HG03378 (cell line): ENCODE data around the gene PRKCH.

Experiments
- ATAC-seq: cut with Tn5 transposase; IDR thresholded peaks from one replicate; pipeline ENCODE4 v1.9.1; 2021; ENCODE audit warnings: mild to moderate bottlenecking, moderate library complexity; ENCODE audit not compliant: unreplicated experiment

PRKCH gene

DNA sequence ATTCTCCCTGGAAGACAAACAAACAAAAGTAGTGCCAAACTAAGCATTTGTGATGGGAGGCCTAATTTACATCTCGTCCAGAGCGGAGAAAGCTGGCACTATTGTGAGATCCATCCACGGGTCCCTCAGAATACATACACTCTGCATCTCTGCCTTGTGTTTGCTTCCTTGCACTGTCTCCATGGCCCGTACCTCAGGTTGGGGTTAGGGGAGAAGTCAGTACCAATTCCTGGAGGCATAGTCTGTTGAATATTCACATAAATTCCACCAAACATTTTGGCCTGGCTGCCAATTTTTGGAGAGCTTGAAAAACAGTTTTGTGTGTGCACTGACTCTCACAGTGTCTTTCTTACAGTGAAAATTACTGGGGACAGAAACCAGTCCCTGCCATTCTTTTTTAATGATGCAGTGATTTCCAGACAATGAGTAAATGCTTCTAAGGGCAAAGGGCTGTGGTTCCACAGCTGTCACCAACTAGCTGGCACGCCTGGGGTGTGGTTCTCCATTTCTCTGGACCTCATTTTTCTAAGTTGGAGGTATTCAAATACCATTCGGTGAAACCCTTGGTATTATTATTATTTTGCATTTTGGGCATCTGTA is 254.3 kb downstream of the PRKCH start:
- no peak for ATAC-seq

DNA sequence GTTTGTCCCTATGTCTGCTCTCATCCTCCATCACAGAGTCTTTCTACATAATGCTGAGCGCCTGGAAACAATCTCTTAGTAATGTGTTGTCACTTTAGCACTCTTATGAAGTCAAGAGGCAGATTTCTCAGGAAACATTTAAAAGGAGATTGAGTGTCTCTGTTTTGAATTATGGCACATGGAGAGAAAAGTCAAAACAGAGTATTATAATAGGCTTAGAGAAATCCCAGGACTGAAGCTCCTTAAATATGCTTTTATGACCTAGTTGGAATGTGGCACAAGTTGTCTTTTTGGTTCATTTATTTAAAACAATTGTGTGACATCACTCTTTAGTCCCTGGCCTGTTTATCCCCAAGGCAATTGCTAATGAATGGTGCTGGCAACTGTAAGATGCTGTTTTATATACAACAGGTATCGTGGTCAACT is 256.1 kb downstream of the PRKCH start:
- ATAC-seq, result no peak

DNA sequence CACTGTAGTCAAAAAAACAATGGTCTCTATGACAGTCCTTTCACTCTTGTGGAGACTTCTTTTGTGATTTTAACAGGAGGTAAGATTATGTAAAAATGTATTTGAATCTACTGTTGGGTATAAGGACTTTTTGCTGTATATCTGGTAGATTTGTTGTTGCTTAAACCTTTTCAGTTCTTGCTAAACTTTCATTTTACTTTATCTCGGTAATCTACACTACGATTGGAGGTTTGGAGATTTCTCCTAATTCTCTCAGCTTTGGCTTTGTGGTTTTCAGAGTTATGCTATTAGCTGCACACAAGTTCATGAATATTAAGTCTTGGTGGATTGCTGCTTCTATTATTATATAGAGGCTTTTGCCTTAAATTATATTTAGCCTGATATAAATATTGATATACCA is 257.4 kb downstream of the PRKCH start:
- no peak for ATAC-seq

DNA sequence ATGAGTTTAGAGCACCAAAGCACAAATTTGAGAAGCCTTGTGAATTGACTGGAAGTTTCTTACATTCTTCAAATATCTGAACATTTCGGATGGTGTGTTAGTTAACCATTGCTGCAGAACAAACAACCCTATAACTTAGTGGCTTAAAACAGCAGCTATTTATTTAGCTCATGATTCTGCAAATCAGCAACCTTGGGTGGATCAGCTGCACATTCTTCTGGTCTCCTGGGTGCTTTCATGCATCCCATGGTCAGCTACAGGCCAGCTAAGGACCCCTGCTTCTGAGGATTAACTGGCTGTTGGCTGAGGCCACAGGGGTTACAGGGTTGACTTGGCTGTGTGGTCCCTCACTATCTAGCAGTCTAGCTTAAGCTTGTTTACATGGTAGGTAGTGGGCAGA is 260.0 kb downstream of the PRKCH start:
- ATAC-seq, result no peak

DNA sequence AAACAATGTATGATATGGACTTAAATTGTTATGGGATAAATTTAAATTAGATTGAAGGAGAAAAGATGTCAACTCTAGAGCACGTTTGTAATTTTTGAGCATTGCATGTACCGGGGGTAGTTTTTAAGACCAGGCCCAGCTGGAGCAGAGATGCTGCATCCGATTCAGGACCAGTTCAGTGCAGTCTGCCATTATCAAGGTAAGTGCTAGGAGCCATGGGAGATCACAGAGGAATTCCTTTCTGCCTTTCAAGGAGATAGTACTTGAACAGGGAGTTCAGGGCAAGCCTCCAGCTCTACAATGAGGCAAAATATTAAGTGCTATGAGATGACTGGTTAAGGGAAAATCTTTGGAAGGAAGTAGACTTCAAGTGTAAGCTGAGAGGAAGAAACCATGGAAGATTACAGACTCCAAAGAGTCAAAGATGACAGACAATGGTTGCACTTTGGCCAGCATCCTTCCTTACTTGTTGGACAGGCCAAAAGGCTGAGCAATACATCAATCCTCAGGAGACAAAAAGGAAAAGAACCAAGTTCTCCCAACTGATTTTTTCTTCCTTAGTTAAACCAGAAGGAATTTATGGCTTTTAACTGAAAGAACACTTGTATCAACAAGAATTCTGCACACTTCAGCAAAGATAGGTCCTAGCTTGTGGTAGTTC is 260.7 kb downstream of the PRKCH start:
- no peak for ATAC-seq

DNA sequence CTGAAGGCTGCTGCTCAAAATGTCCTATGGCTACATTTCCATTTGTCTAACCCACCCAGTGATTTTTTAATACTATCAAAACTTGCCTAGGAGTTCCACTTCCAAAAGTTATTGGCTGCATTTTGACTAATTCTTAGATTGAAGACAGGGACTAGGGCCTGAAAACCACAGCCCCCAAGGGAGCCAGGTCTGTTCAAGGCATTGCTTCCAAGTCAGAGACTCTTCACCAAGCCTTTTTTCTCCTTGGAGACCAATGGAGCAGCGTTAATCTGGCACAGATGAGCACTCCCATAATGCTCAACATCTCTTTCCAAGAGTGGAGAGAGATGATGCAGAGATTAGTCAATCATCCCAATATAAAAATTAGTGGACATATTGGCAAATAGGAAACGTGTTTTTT is 261.4 kb downstream of the PRKCH start:
- ATAC-seq, result no peak

DNA sequence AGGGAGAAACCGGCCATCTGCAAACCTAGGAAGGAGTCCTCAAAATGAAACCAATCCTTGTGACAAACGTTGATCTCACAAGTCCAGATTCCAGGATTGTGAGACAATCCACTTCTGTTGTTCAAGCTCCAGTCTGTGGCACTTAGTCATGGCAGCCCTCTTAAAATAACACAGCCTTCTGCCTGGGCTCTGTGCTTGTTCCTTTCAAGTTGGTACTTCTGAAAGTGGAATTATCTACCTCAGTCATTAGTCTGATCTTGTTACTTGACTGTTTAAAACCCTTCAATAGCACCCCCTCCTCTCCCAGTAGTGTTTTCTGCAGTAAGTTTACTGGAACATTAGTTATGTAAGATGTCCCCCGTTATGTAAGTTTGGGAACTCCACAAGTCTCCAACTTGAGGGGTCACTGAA is 263.0 kb downstream of the PRKCH start:
- ATAC-seq, result no peak

DNA sequence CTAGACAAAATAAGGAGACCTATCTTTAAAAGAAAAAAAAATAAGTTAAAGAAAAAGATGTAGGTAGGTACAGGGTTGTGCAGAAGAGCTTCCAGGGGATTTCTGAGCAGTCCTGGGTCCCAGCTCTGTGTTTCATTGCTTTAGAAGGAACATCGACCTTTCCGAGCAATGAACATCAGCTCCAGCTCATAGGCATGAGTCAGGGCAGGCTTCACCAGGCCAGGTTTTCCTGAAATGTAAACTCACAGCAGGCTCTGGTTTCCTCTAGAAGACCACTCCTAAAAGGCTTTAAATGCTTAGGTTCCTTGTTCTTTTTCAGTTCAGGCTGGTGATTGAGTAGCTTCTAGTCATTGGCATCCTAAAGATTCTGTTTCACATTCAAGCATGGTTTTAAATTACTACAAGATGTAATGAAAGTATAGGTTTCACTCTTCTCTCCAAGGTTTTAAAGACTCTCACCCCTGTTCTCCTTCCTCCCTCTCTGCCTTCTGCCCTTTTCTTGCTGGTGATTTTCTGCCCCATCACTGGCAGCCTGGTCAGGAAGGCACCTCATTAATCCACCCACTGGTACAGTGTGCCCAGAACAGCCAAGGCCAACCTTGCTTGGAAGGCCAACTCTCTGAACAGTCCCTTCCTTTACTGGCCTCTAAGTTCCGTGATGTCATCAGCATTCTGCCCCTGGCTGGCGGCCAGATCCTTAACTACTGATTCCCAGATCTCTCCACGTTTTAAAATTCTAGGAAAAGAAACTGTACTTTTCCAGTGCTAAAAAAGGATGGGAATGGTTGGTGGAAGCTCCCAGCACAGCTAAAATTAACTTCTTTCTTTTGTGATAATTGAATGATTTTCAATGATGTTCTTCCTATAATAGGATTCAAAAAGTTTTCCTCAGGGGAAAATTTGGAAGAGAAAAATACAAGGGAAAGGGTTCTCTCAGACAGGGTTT is 264.5 kb downstream of the PRKCH start:
- no peak for ATAC-seq

DNA sequence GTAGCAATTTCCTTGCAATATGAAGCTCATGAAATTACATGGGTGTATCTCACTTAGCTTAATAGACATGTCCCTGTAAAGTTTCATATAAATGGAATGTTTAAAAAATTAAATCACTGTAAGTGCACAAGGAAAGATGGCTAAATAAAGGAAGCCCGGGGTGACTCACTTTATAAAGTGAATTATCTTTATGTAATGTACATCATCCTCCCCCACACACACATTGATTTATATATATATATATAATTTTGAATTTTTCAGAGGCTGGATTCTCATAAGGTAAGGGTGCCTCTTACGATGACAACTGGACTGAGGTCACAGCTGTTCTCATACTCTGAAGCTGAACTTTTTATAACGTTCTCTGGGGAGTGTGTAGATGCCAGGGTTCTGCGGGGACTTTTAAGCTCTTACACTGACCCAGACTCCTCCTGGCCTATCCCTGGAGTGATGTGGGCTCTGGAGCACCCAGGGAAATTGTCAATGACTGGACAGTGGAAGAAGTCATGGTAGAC is 265.2 kb downstream of the PRKCH start:
- no peak for ATAC-seq

DNA sequence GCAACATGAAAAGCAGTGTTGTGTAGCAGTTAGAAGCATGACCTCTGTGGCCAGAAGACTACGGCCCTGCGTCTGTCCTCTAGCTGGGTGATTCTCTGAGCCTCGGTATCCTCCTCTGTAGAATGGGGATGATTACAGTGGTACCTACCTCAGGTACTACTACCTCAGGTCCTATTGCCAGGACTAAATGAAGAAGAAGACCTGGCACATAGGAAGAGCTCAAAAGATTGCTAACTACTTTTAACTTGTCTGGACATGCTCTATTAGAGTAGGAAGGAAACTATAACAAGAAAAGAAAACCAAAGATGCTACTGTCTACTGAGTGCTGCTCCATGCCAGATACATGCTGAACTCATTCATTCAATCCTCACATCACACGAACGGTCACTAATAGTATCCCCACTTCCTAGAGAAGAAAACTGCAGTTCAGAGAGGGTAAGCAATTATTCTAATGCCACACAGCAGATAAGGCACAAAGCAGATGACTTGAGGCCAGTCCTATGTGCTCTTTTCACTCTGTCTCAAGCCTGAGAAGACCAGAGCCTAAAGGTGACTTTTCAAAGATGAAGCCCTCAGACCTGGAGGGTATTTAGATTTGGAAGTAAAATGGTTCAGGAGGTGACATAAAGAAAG is 265.8 kb downstream of the PRKCH start:
- no peak for ATAC-seq

DNA sequence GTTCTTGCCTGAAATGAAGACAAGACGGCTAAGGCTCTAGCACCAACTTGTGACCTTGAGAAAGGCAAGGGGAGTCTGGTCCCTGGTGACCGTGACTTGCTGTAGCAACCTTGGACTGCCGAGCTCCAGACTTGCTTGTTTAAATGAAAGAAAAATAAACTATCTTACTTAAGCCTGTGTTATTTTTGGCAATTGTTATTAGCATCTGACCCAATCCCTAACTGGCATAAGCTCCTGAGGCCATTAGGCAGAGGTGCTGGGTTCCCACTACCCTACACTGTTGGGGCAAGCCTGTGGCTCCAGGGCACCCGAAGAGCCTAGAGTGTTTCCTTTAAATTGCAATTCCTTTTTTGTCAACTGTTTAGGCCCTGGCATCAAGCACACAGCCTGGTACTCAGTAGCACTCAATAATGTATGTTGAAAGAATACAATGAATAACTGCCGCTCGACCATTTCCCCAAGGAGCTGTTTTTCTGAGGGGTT is 267.1 kb downstream of the PRKCH start:
- ATAC-seq, result no peak

DNA sequence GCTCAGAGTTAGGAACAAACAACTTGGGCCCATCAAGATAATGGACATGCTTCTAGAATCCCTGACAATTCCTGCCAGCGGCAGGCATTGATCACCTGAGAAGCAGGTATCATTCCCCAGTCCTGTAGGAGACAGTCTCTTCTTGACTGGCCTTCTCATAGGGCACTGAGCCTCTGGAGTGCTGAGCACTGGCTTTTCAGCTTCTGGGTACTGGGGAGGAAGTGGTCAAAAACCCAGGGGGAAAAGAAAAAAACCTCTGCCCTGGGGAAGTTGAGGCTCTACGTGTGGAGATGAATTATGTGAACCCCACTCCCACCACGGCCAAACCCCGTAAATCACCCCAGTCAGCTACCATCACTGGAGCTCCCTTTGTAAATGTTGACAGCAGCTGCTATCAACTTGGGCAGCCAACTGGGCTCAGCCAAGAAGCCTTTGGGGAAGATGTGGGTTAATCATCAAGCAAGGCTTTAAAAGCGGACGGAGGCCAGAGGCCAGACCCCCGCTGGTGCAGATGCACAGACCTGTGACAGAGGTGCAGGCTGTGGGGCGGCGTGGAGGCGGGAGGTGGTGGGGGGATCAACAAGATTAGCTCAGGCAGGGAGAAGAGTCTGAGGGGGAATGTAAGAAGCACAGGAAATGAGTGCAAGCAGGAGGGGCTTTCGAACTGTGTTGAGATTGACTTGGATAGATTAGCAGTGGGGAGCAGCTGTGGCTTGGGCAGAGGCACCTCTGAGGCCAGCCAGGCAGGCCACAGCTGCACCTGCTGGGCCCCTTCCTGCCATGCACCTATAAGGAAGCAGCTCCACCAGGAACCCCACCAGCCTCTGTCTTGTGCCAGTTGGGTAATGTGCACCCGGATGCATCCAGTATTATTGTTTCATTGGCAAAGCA is 268.6 kb downstream of the PRKCH start:
- no peak for ATAC-seq

DNA sequence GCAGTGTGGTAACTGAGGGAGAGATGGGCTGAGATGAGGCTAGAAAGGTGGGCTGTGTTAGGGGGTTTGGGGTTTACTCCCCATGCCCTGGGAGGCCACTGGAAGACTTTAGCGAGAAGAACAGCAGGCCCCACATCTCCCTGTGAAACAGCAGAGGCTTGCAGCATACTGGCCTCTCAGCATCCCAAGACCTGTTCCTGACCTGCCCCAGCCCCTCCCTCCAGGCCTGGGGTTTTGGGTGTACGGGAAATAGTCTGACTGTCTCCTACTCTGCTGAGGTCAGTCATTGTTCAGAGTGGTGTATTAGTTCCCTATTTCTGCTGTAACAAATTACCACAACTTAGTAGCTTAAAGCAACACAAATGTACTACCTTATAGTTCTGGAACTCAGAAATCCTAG is 270.5 kb downstream of the PRKCH start:
- no peak for ATAC-seq

DNA sequence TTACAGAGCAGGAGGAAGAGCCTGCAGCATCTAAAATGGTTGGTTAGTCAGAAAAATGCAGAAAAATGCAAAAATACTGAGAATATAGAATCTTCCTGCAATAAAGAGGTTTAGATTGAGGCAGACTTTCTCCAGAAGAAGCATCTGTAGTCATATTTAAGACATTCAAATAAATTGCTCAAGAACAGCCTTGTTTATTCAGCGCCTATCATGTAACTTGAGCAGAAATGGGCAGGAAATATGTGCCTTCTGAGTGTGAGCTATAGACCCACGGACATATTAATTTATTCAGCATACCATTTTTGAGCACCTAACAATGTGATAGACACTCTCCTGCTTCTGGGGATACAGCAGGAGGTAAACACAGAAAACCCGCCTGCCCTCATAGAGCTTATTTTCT is 272.0 kb downstream of the PRKCH start:
- no peak for ATAC-seq

DNA sequence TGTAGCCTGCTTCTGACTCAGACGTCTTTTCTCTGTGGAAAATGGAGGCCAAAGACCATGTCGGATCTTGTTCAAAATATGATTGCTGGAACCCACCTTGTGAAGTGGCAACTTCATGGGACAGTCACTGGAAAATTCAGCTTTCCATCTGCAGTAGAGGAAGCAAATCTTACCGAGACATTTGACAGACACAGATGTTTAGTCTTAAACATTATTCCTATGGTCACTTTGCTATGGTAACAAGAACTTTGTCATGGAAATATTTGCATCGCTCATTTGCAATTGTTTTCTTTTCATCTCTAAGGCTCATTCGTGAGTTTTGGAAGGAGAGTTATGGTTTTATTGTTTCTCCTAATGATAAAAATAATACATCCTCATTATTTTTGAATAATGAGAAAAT is 275.6 kb downstream of the PRKCH start:
- ATAC-seq, result no peak

DNA sequence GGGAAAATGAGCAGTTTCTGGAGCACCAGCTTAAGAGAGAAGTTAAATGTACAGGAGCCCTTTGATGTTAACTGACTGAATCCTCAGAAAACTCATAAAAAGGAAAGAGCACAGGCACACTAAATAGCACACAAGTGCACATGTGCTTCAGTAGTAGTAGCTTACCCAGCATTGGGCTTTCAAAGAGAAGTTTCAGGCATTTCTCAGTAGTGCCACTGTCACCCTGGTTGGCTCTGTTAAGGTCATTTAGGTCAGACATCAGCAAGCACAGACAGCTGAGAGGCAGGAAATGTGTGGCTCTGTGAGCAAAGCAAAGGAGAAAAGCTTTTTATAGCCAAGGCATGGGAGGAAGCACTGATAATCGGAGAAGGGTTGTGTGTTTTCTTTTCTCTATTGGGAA is 277.6 kb downstream of the PRKCH start:
- ATAC-seq, result peak; percentile 42

DNA sequence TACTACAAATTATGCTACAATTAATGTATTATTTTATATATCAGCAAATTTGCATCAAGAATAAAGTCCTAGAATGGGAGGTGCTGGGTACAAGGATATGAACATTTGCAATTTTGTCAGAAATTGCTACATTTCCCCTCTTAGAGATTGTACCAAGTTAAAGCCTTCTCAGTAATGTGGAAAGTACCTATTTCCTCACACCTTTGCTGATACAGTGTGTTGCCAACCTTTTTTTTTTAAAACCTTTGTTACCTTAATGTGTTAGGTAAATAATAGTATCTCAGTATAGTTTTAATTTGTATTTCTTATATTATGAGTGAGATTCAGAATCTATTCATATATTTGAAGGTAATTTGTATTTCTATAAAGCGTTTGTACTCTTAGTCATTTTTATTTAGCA is 278.6 kb downstream of the PRKCH start:
- ATAC-seq, result no peak
